ENCODE results near the gene TAS1R3. TPM values are rescaled to one million over a fixed set of nuclear protein-coding genes. Genes with fewer than 3 reads are reported as not detected.

TAS1R3 gene
- total and polyA plus RNA-seq, 2 of the 4 experiments (the other 2 are of a cell fraction): under 0.01 to 0.05 TPM

DNA sequence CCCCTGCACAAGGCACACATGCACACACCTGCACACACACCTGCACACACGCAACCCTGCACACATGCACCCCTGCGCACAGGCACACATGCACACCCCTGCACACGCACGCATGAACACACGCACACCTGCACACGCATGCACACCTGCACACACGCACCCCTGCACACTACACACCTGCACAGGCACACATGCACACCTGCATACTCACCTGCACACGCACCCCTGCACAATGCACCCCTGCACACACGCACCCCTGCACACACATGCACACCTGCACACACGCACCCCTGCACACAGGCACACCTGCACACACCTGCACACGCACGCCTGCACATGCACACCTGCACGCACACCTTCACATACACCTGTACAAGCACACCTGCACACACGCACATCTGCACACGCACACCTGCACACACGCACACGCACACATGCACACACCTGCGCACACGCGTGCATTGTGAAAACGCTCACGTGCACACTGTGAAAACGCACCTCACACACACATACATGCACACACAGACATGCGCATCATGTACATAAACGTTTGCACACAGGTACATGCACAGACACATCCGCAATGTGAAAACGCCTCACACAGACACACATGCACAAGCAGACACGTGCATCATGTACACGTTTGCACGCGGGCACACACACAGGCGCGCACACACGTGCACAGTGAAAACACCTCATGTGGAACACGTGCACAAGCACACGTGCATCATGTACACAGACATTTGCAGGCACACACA lies 9.9 kb downstream of the TAS1R3 start:
- Histone ChIP-seq H3K4me3 (ENCODE audit: insufficient read depth, low read depth, low read length) (no peak overlapping the region), H3K9me1 (ENCODE audit: insufficient read depth, low read length) (peaks cover 13% of the 10 kb centered on the region), H4K91ac (ENCODE audit: insufficient read depth, low read depth, low read length) (no peak overlapping the region), H3K23ac (ENCODE audit: low read depth, low read length) (no peak overlapping the region), H3K9ac (ENCODE audit: low read depth, low read length) (no peak overlapping the region), H3K27ac (ENCODE audit: insufficient read depth, low read length) (no peak overlapping the region), H3K18ac (ENCODE audit: low read depth, low read length) (no peak overlapping the region), H3K14ac (replicated peaks; ENCODE audit: low read depth, low read length) (no peak overlapping the region), H2BK20ac (ENCODE audit: low read depth, low read length) (no peak overlapping the region), H3K4me1 (ENCODE audit: control insufficient read depth, insufficient read depth, low read length) (peaks cover 13% of the 10 kb centered on the region), H3K27me3 (ENCODE audit: control insufficient read depth, insufficient read depth, low read length) (no peaks in the 10 kb centered on the region), H4K20me1 (ENCODE audit: insufficient read depth, low read length) (peaks cover 43% of the 10 kb centered on the region), H2BK15ac (ENCODE audit: low read depth, low read length) (no peak overlapping the region), H2AFZ (replicated peaks; ENCODE audit: low read length, poor library complexity) (no peak overlapping the region), H2AK5ac (ENCODE audit: low read depth, low read length) (no peak overlapping the region), H3K4ac (ENCODE audit: low read depth, low read length) (no peak overlapping the region), H3K4me2 (ENCODE audit: low read depth, low read length) (no peak overlapping the region), H3K79me1 (ENCODE audit: low read depth in 1 of 2, low read length in 2 of 2) (peaks cover 12 to 48% of the 10 kb centered on the region in 2 experiments), H4K5ac (ENCODE audit: low read depth, low read length) (no peak overlapping the region), H3K9me3 (ENCODE audit: control insufficient read depth, insufficient read depth, low read length) (no peaks in the 10 kb centered on the region), H4K8ac (ENCODE audit: low read depth in 2 of 2, low read length in 2 of 2) (no peak overlapping the region), H3K36me3 (ENCODE audit: control insufficient read depth, insufficient read depth, low read length) (peaks cover 41% of the 10 kb centered on the region), H2AK9ac (replicated peaks; ENCODE audit: low read depth, low read length, poor library complexity) (no peak overlapping the region), H2BK120ac (ENCODE audit: low read depth, low read length) (no peak overlapping the region), H3K56ac (ENCODE audit: extremely low read depth, insufficient read depth, low read length) (no peak overlapping the region), H2BK5ac (ENCODE audit: low read depth, low read length, poor library complexity, severe bottlenecking) (no peak overlapping the region)
- no peak for TF ChIP-seq NFE2L2 (IDR thresholded peaks at IDR 0.05; ENCODE audit: low read depth, low read length)
- TF ChIP-seq BHLHE40 (IDR thresholded peaks at IDR 0.05; ENCODE audit: low read depth, low read length): no peak
- TF ChIP-seq, protein P1, sequence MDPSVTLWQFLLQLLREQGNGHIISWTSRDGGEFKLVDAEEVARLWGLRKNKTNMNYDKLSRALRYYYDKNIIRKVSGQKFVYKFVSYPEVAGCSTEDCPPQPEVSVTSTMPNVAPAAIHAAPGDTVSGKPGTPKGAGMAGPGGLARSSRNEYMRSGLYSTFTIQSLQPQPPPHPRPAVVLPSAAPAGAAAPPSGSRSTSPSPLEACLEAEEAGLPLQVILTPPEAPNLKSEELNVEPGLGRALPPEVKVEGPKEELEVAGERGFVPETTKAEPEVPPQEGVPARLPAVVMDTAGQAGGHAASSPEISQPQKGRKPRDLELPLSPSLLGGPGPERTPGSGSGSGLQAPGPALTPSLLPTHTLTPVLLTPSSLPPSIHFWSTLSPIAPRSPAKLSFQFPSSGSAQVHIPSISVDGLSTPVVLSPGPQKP (IDR thresholded peaks at IDR 0.05; ENCODE audit: borderline replicate concordance, low read depth, low read length): no peak
- TF ChIP-seq, protein P2, sequence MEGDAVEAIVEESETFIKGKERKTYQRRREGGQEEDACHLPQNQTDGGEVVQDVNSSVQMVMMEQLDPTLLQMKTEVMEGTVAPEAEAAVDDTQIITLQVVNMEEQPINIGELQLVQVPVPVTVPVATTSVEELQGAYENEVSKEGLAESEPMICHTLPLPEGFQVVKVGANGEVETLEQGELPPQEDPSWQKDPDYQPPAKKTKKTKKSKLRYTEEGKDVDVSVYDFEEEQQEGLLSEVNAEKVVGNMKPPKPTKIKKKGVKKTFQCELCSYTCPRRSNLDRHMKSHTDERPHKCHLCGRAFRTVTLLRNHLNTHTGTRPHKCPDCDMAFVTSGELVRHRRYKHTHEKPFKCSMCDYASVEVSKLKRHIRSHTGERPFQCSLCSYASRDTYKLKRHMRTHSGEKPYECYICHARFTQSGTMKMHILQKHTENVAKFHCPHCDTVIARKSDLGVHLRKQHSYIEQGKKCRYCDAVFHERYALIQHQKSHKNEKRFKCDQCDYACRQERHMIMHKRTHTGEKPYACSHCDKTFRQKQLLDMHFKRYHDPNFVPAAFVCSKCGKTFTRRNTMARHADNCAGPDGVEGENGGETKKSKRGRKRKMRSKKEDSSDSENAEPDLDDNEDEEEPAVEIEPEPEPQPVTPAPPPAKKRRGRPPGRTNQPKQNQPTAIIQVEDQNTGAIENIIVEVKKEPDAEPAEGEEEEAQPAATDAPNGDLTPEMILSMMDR (conservative IDR thresholded peaks at IDR 0.05; ENCODE audit: low read depth, low read length): no peak
- no peak for TF ChIP-seq RCOR1 (IDR thresholded peaks at IDR 0.05; ENCODE audit: insufficient replicate concordance, low read length)
- TF ChIP-seq MAFK (IDR thresholded peaks at IDR 0.05; ENCODE audit: low read depth, low read length): no peak
- TF ChIP-seq CEBPB (IDR thresholded peaks at IDR 0.05; ENCODE audit: low read depth, low read length): no peak
- no peak for TF ChIP-seq MAZ (IDR thresholded peaks at IDR 0.05; ENCODE audit: borderline replicate concordance, low read depth, low read length)
- no peak for TF ChIP-seq POLR2A (IDR thresholded peaks at IDR 0.05; ENCODE audit: low read depth, low read length)
- no peak for TF ChIP-seq RFX5 (IDR thresholded peaks at IDR 0.05; ENCODE audit: low read depth, low read length)
- no peak for TF ChIP-seq SMC3 (IDR thresholded peaks at IDR 0.05; ENCODE audit: low read depth, low read length)
- TF ChIP-seq CHD1 (IDR thresholded peaks at IDR 0.05; ENCODE audit: low read depth, low read length): no peak
- TF ChIP-seq FOS (IDR thresholded peaks at IDR 0.05; ENCODE audit: low read depth, low read length): no peak
- no peak for TF ChIP-seq MXI1 (IDR thresholded peaks at IDR 0.05; ENCODE audit: borderline replicate concordance, low read depth, low read length)
- no peak for TF ChIP-seq RAD21 (IDR thresholded peaks at IDR 0.05; ENCODE audit: low read length)
- TF ChIP-seq, protein P3, sequence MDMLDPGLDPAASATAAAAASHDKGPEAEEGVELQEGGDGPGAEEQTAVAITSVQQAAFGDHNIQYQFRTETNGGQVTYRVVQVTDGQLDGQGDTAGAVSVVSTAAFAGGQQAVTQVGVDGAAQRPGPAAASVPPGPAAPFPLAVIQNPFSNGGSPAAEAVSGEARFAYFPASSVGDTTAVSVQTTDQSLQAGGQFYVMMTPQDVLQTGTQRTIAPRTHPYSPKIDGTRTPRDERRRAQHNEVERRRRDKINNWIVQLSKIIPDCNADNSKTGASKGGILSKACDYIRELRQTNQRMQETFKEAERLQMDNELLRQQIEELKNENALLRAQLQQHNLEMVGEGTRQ (IDR thresholded peaks at IDR 0.05; ENCODE audit: low read depth, low read length): no peak
- ChIA-PET CTCF (no interaction called here), POLR2A (ENCODE audit: unreplicated experiment) (no interaction called here)
- in situ Hi-C loops (cut with MboI; ENCODE audit: low sequenced_read_pairs) (no loop called here), intact Hi-C loops (cut with micrococcal nuclease) (no loop called here), dilution Hi-C loops (cut with HindIII; ENCODE audit: low sequenced_read_pairs, unreplicated experiment) (no loop called here)
- 94% methylated on average over 24 of the region's 36 CpGs; no CpG with 5 or more reads in 1 of the 2 experiments for WGBS, 2 experiments (ENCODE audit: extremely low coverage in 2 of 2, insufficient read length in 1 of 2)
- DNase-seq (no peak), ATAC-seq (ENCODE audit: low read depth) (no peak)
- BruUV-seq (replicated peaks): no TSS peak
